OCI-LY7 (cell line): Measurements from ENCODE around the gene ADGRF4.
"Not testable (repeated sequence)": the region's sequence is repeated elsewhere in the genome, so short reads cannot be mapped to it uniquely, and the experiment has no call there.

Source experiments
- EZH2phosphoT487 ChIP-seq: fragments of 200-600 bp; sonication (generic); IDR thresholded peaks from 2 replicates; pipeline ENCODE4 v1.6.1; 2018; ENCODE audit warnings: low read depth, borderline replicate concordance, mild to moderate bottlenecking, mixed run types, antibody characterized with exemption, low read length, moderate library complexity, mixed read lengths
- TF ChIP-seq, protein P1 (sequence below): fragments of 200-600 bp; sonication (generic); conservative IDR thresholded peaks from 2 replicates; pipeline ENCODE4 v1.5.1; 2014; ENCODE audit warnings: mild to moderate bottlenecking, antibody characterized with exemption, low read length, moderate library complexity, mixed read lengths

DNA sequence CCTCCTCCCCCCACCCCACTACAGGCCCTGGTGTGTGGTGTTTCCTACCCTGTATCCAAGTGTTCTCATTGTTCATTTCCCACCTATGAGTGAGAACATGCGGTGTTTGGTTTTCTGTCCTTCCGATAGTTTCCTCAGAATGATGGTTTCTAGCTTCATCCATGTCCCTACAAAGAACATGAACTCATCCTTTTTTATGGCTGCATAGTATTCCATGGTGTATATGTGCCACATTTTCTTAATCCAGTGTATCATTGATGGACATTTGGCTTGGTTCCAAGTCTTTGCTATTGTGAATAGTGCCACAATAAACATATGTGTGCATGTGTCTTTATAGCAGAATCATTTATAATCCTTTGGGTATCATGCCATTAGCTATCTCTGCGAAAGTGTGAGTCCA is 46.9 kb downstream of the ADGRF4 start:
- TF ChIP-seq, protein P1, sequence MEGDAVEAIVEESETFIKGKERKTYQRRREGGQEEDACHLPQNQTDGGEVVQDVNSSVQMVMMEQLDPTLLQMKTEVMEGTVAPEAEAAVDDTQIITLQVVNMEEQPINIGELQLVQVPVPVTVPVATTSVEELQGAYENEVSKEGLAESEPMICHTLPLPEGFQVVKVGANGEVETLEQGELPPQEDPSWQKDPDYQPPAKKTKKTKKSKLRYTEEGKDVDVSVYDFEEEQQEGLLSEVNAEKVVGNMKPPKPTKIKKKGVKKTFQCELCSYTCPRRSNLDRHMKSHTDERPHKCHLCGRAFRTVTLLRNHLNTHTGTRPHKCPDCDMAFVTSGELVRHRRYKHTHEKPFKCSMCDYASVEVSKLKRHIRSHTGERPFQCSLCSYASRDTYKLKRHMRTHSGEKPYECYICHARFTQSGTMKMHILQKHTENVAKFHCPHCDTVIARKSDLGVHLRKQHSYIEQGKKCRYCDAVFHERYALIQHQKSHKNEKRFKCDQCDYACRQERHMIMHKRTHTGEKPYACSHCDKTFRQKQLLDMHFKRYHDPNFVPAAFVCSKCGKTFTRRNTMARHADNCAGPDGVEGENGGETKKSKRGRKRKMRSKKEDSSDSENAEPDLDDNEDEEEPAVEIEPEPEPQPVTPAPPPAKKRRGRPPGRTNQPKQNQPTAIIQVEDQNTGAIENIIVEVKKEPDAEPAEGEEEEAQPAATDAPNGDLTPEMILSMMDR, result not testable (repeated sequence)
- not testable (repeated sequence) for TF ChIP-seq EZH2phosphoT487
